ENCODE measurements around the gene KLRC1. TPM values are rescaled to one million over a fixed set of nuclear protein-coding genes. Genes with fewer than 3 reads are reported as not detected.

The KLRC1 gene
- total RNA-seq, 1 experiment from 2014 or later = not detected

- no peaks in the 10 kb centered on the region for H3K27me3 ChIP-seq (replicated peaks; ENCODE audit: insufficient read depth, low read depth, low read length, poor library complexity)
- no peak overlapping the region for H3K27ac ChIP-seq (ENCODE audit: low read depth, low read length, poor library complexity, severe bottlenecking)
- H3K4me3 ChIP-seq (ENCODE audit: low read depth, low read length, poor library complexity, severe bottlenecking) = no peak overlapping the region
- TF ChIP-seq, protein P1, sequence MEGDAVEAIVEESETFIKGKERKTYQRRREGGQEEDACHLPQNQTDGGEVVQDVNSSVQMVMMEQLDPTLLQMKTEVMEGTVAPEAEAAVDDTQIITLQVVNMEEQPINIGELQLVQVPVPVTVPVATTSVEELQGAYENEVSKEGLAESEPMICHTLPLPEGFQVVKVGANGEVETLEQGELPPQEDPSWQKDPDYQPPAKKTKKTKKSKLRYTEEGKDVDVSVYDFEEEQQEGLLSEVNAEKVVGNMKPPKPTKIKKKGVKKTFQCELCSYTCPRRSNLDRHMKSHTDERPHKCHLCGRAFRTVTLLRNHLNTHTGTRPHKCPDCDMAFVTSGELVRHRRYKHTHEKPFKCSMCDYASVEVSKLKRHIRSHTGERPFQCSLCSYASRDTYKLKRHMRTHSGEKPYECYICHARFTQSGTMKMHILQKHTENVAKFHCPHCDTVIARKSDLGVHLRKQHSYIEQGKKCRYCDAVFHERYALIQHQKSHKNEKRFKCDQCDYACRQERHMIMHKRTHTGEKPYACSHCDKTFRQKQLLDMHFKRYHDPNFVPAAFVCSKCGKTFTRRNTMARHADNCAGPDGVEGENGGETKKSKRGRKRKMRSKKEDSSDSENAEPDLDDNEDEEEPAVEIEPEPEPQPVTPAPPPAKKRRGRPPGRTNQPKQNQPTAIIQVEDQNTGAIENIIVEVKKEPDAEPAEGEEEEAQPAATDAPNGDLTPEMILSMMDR (conservative IDR thresholded peaks at IDR 0.05; ENCODE audit: low read depth, low read length) = no peak
- no peak for TF ChIP-seq EZH2 (IDR thresholded peaks at IDR 0.05; ENCODE audit: borderline replicate concordance, low read depth, low read length, poor library complexity, severe bottlenecking)
- intact Hi-C loops (cut with micrococcal nuclease; ENCODE audit: unreplicated experiment) = no loop called here
- ChIA-PET CTCF (no interaction called here), POLR2A (ENCODE audit: low non-redundant PET) (no interaction called here)
- H3K9me3 ChIP-seq (ENCODE audit: low read depth, low read length, poor library complexity, severe bottlenecking) = no peaks in the 10 kb centered on the region
- no peaks in the 10 kb centered on the region for H3K36me3 ChIP-seq (ENCODE audit: insufficient read depth, low read length, poor library complexity, severe bottlenecking)
- DNase-seq (ENCODE audit: low spot score) = no peak
- H3K4me1 ChIP-seq (ENCODE audit: insufficient read depth, low read length, poor library complexity, severe bottlenecking) = no peaks in the 10 kb centered on the region
- BruUV-seq (replicated peaks) = no TSS peak
Observed at GRCh38 chr12:10456856-10457255, 3.7 kb upstream of the KLRC1 start.

DNA sequence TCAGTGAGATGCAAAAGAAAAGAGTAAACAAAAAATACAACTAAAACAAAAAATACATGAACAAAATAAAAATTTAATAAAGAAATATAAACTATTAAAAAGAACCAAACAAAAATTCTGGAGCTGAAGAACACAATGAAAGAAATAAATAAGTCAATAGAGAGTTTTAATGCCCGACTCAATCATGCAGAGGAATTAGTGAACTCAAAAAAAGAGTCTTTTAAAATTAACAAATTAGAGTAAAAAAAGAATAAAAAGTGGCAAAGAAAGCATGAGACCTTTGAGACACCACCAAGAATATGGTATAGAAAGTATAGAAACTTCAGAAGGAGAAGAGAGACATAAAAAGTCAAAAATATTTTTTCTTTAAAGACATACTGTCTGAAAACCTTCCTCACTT lies 2.6 kb upstream of the KLRC1 start:
- no TSS peak for BruUV-seq (replicated peaks)

GRCh38 chr12:10454531-10454930 lies 1.4 kb upstream of the KLRC1 start:
- no peaks in the 10 kb centered on the region for H3K4me1 ChIP-seq (ENCODE audit: insufficient read depth, low read length, poor library complexity, severe bottlenecking)
- H3K9me3 ChIP-seq (ENCODE audit: low read depth, low read length, poor library complexity, severe bottlenecking) = no peaks in the 10 kb centered on the region
- H3K4me3 ChIP-seq (ENCODE audit: low read depth, low read length, poor library complexity, severe bottlenecking) = no peak overlapping the region
- H3K27ac ChIP-seq (ENCODE audit: low read depth, low read length, poor library complexity, severe bottlenecking) = no peak overlapping the region
- CTCF ChIA-PET = no interaction called here
- no peaks in the 10 kb centered on the region for H3K36me3 ChIP-seq (ENCODE audit: insufficient read depth, low read length, poor library complexity, severe bottlenecking)
- BruUV-seq (replicated peaks) = no TSS peak
- intact Hi-C loops (cut with micrococcal nuclease; ENCODE audit: unreplicated experiment) = no loop called here
- TF ChIP-seq, protein P1 (conservative IDR thresholded peaks at IDR 0.05; ENCODE audit: low read depth, low read length) = no peak
- TF ChIP-seq EZH2 (IDR thresholded peaks at IDR 0.05; ENCODE audit: borderline replicate concordance, low read depth, low read length, poor library complexity, severe bottlenecking) = no peak
- POLR2A ChIA-PET (ENCODE audit: low non-redundant PET) = no interaction called here
- no peaks in the 10 kb centered on the region for H3K27me3 ChIP-seq (replicated peaks; ENCODE audit: insufficient read depth, low read depth, low read length, poor library complexity)
- DNase-seq (ENCODE audit: low spot score) = no peak

More for the DNA sequence above, 2.6 kb upstream of the KLRC1 start:
- Histone ChIP-seq H3K4me3 (ENCODE audit: low read depth, low read length, poor library complexity, severe bottlenecking) (no peak overlapping the region), H3K4me1 (ENCODE audit: insufficient read depth, low read length, poor library complexity, severe bottlenecking) (no peaks in the 10 kb centered on the region), H3K36me3 (ENCODE audit: insufficient read depth, low read length, poor library complexity, severe bottlenecking) (no peaks in the 10 kb centered on the region), H3K9me3 (ENCODE audit: low read depth, low read length, poor library complexity, severe bottlenecking) (no peaks in the 10 kb centered on the region), H3K27me3 (replicated peaks; ENCODE audit: insufficient read depth, low read depth, low read length, poor library complexity) (no peaks in the 10 kb centered on the region), H3K27ac (ENCODE audit: low read depth, low read length, poor library complexity, severe bottlenecking) (no peak overlapping the region)
- DNase-seq (ENCODE audit: low spot score) = no peak
- POLR2A ChIA-PET (ENCODE audit: low non-redundant PET) = no interaction called here
- CTCF ChIA-PET = no interaction called here
- intact Hi-C loops (cut with micrococcal nuclease; ENCODE audit: unreplicated experiment) = no loop called here
- no peak for TF ChIP-seq EZH2 (IDR thresholded peaks at IDR 0.05; ENCODE audit: borderline replicate concordance, low read depth, low read length, poor library complexity, severe bottlenecking)
- TF ChIP-seq, protein P1 (conservative IDR thresholded peaks at IDR 0.05; ENCODE audit: low read depth, low read length) = no peak

Measured in A673 (cell line).